HG02763 (cell line): ENCODE results near the gene LRRC4C.

ENCODE experiments used
- ATAC-seq: cut with Tn5 transposase; IDR thresholded peaks from one replicate; pipeline ENCODE4 v1.9.1; 2021; ENCODE audit warnings: mild to moderate bottlenecking, moderate library complexity; ENCODE audit not compliant: unreplicated experiment

Gene LRRC4C

DNA sequence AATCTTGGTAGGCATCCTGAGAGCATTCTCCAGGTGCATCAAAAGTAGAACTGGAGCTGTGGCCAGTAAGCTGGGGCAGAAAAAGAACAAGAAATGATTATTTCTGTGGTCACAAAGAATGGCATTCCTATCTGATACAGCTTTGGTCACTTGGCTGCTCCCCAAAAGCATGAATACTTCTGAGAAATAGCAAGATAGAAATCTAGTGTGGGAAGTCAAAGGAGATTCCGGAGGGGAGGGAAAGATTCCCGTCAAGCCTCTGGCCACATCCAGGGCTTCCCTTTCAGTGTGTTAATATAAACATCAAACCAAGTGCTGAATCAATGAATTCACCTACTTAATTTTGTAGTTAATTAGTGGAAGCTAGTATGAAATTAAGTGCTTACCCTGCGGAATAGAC lies 1185.4 kb downstream of the LRRC4C start:
- no peak for ATAC-seq

DNA sequence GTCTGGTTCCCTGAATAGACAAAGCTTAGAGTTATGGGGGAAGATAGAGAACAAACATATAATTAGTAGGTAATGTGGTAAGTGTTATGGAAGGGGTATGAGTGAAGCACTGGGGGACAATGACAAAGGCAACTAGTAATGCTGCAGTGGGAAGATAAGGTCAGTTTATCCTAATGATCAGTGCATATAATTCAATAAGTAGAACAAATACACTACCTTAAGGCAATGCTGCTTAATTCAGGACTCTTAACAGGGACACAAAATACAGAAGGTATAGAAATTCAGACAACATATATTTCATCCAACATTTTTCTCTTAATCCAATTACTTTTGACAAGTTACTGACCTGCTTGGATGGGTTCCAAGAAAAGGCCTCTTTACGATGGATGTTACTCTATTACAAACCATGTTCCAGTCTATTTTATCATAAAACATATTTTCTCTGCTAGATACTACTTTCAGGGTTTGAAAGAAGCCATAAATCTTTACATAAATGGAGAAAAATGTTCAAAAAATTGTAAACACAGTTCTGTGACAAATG lies 1186.2 kb downstream of the LRRC4C start:
- ATAC-seq, result no peak

DNA sequence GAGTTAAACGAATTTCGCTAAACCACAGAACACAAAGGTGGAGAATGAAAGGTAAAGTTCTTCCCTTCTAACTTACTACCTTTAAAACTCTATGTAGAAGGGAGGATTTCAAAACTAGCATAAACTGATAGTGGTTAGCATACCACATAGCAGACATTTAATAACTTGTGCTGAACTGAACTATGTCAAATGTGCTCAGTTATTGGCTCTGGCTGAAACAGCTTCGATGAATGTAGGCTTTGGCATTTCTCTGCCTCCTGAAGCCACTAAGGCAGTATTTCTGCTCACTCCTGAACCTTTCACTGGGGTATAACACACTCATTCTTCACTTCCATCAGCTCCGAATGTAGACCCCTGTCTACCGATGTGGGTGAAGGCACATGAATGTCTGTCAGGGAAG lies 1188.1 kb downstream of the LRRC4C start:
- no peak for ATAC-seq

DNA sequence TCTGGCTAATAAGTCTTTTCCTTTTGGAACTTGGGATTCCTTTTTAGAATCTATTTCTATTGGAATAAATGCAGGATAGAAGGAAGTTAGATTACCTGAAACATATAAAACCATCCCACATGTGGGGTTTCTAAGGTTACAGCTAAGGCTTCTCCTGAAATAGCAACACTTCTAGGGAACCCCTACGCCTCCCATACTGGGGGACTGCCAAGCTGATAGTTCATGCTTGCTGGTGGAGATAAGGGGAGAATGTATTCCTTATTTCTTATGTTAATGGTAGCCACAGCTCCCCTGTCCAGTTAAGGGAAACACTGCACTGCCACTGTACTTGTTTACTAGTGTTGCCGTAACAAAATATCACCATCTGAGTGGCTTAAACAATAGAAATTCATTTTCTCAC lies 1189.6 kb downstream of the LRRC4C start:
- ATAC-seq, result no peak

DNA sequence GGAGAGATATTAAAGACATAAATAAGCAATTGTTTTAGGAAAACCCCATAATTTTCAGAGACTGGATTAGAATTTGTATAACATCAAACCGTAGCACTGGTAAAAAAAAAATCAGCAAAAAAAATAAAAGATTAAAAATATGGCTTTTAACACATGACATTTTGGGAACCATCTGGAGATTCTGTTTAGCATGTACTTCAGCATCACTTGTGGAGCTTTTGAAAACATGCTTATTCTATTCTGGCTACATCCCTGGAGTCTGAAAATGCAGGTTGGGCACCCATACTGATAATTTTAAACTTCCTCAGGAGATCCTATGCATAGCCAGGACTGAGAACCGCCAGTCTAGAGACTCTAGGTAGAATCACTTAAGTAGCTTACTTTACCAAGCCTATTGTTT lies 1190.9 kb downstream of the LRRC4C start:
- ATAC-seq, result no peak

DNA sequence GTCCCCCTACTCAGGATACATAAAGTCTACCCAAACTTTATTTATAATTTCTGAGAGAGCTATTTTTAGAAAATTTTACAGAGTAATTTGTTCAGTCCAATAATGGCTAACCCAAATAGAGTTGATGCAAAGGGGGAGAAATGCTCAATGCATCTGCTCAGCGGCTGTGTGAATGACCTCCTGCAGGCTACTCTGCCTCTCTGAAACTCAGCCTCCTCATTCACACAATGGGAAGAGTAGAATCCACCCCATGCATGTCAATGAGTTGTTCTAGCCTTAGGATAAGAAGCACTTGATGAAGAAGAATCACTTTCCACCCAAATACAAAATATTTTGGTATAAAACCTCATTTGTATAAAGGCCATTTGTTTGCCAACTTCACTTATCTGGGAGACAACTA lies 1204.0 kb downstream of the LRRC4C start:
- ATAC-seq, result no peak

DNA sequence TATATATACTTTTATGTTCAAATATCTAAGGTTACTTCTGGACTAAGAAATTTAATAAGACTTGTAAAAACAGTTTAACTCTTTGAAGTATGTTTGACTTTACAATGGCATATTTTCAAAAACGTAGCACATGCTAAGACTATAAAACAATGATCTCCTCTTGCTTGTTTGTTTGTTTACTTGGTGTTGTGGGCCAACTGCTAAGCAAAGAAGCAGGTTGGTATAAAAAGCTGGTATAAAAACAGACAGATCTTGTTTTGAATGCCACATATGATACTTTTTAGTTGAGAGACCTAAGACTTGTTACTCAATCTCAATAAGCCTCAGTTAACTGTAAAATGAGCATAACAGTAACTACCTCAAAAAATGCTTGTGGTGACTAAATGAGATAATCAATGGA lies 1206.3 kb downstream of the LRRC4C start:
- no peak for ATAC-seq

DNA sequence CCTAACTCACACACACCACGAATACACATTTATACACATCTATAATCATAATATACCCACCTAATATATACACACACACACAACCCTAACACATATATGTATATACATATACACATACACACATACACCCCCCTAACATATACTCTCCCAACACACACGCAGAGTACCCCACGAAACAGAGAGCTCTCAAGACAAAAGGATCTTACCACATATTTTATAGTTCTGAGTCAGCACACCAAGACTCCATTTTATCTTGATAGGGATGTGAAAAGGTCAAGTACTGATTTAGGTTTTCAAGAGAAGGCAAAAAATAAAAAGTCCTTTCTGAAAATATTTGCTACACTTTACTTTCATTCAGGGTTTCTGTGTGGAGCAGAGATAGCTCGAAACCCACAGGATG lies 1207.2 kb downstream of the LRRC4C start:
- no peak for ATAC-seq

DNA sequence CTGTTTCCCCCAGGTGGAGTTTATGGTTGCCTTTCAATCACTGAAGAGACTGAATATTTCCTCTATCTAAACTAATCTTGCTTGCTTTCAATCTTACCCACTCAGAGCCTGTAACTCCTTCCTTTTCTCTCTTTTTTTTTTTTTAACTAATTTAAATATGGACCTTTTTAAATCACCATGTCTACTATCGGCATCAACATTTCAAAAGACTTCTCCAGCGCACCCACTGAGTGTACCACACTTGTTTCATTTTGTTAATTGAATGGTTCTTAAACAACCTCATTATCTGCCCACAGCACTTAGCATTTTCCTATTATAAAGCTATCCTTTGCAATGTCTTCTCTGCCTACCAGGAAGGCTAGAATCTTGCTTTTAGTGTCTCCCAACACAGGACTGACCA lies 1212.5 kb downstream of the LRRC4C start:
- ATAC-seq, result no peak

DNA sequence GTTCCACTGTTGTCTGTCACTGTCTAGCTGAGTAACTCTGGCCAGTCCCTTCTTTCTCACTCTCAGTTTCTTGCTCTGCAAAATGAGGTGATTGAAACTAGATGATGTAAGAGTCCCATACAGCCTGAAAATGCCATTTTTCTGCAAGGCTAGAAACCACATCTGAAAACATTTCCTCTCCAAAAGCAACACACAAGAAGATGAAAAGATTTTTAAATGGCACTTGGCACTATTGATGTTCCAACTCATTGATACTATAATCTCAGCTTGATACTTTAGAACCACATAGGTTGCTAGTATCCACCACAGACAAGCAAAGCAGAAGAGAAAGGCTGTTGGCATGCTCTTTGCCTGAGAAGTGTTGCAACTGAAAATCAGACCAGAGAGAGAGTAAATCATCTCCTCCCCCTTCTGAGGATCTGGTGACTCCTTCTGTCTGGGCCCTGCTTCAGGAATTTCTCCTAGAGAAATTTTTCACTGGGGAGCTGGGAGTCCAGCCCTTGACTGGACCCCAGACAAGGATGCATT lies 1217.9 kb downstream of the LRRC4C start:
- ATAC-seq, result peak; percentile 99

DNA sequence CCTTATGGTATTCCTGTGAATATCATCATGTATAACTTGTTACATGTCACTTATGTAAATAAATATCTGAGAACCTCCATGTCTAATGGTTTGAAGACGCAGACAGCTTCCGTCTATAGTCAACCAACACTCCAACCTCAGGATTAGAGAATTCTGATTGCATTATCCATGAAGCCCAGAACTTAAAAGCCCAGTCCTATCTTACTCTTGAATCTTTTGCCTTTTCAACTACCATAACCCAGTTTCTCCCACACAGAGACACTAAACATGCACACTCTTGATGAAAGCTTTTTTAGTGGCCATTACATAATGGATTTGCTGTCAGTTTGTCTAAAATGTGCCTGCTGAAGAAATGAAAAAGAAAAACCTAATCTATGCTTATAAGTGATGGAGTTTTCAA lies 1219.2 kb downstream of the LRRC4C start:
- no peak for ATAC-seq

DNA sequence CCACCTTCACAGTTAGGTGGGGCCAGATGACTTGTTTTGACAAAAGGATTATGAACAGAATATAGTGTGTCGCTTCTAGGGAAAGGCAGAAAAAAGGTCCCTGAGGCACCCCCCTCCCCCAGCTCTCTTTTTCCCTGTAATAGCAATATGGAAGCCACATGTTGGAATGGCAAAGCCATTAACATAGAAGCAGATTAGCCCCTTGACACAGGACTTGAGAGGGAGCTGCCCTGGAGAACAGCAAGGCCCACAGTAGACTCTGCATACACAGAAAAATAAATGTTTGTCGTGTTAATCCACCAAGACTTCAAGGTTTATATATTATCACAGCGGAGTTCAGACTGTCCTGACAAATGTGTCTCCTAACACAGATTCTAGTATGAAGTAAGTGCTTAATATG lies 1222.9 kb downstream of the LRRC4C start:
- no peak for ATAC-seq

DNA sequence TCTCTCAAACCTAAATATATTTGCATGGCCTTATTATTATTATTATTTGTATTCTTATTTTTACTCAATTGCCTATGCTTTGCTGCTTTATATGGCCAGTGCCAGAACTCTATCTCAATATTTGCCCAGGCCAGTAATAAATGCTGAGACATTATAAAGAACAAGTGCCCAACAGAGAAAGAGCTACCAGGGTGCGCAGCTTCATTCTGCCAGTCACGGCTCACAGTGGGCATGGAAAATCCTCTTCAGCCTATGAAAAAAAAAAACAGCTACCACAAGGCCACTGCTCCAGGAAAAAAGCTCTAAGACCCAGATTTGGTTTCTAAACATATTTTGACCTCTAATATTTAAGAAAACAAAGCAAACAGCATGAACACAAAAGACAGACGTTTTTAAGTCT lies 1223.6 kb downstream of the LRRC4C start:
- no peak for ATAC-seq

DNA sequence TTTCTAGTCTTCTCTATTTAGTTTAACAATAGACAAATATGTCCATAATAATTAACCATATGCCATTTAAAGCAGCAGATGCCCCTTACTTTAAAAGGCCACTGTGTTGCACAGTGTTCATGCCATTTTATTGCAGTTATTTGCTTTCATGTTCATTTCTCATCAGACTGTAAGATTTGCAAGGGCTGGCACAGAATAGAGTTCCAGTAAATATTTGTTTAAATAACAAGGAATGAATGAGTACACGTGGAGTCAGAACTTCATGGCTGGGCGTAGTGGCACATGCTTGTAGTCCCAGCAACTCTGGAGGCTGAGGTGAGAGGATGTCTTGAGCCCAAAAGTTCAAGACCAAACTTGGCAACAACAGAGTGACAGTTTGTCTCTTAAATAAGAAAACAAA lies 1228.6 kb downstream of the LRRC4C start:
- ATAC-seq, result no peak

DNA sequence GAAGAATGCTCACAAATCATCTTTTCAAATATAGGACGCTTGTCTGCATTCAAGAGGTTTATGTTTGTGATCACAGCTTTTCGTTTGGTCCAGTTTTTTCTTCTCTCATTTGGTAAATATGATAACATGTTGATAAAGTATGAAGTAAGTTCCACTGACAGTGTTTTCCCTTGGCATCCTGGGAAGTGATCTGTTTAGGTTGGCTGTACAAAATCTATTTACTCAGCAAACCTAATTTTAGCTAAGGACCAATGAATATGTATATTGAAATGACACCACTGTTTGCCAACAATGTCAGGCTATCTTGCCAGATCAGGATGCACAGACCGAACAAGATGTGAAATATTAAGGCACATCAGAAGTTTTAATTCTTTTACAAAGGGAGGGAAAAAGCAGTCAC lies 1230.8 kb downstream of the LRRC4C start:
- ATAC-seq, result no peak

DNA sequence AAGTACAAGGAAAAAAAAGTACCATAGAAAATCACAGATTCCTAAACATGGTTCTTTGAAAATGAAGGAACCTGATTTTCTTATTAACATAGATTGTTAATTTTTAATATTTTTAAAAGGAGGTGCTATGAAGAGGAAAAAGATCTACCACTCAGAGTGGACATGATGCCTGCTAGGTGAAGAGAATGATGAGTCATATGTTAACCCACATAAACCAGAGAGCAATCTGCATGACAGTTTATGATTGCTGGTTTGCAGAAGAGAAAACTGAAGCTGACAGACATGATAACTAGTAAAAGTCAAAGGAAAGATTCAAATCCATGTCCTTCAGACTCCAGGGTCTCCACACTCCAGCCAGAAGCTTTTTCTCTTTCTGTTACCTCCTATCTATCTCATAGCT lies 1231.7 kb downstream of the LRRC4C start:
- ATAC-seq, result peak; percentile 97

DNA sequence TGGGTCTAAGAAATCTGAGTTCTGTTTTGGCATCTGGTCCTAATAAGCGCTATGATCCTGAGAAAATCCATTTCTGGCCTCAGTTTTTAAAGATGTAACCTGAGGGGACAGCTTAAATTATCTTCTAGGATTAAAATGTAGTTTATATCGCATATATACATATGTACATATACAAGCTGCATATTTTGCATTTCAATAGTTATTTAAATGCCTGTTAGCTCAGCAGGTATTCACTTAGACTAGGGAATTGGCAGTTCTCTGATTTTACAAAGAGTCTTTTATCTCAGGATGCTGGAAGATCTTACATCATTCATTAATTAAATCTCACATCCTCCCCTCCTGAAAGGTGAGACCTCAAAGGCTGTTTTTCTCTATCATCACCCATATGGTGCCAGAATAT lies 1232.8 kb downstream of the LRRC4C start:
- no peak for ATAC-seq

DNA sequence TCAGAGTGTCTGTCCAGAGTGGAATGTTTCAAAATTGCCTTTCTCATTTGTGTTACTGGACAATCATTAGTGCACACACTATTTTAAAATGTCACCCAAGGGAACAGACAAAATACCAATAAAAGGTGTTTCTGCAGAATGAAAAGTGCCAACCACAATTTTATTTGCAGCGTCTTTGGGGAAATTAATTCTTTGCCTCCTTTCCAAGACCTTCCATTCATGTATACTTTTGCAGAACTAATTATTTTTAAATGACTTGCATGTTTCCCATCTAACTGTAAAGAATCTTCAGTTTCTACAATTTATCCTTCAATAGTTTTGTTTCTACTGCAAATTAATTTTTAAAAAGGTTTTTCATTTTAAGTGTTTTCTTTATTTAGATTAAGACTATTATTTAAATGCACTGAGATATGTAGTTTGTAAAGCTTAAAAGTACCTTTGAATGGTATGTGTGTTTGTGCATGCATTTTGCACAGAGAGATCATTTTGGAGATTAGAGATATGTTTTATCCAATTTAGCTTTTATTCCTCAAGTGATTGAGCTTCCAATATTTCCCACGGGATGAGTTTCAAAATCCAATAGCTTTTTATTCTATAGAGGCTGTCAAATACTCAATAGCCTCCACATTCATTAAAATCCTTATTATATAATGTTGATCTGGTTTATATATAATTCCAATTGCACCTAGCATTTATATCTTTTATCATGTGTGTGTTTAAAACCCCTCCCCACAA lies 1235.7 kb downstream of the LRRC4C start:
- no peak for ATAC-seq

DNA sequence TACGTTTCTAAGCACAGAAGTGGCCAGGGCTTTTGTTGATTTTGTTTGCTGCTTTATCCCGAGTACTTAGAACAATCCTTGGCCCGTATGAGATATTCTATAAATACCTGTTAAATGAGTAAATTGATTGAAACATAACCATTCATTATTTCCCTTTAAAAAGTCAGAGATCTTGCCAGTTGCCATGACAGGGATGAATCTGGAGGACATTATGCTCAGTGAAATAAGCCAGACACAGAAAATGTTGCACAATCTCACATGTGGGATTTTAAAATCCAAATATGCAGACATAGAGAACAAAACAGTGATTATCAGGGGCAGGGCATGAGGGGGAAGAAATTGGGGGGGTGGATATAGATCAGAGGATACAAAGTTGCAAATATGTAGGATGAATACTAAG lies 1240.1 kb downstream of the LRRC4C start:
- no peak for ATAC-seq

DNA sequence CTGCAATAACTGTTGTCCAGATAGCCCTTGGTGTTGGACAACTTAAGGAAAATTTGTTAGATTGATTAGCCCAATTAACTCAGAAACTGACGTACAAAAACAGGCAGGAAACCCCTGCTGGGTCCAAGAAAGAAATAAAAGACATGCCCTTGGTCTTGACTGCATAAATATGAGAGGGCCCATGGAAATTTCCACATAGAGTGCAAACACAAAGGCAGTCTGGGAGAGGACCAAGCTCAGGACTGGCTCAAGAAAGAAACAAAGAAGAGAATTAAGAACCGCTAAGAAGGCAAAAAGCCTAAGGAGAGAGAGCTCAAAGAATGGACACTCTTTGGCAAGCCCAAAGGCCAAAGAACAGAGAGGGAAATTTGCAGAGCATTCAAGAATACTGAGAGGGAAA lies 1243.9 kb downstream of the LRRC4C start:
- no peak for ATAC-seq

DNA sequence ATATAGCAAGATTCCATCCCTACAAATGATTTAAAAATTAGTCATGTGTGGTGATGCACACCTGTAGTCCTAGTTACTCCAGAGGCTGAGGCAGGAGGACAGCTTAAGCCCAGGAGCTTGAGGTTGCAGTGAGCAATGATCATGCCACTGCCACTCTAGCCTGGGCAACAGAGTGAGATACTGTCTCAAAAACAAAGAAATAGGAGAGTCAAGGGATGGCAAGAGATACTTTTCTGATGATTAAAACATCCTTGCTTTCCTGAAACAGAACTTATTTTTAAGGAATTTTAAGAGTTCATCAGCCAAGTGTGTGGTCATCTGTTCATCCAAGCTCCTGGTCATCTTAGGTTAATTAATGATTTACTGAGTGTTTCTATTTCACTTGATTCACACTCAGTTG lies 1252.0 kb downstream of the LRRC4C start:
- no peak for ATAC-seq

DNA sequence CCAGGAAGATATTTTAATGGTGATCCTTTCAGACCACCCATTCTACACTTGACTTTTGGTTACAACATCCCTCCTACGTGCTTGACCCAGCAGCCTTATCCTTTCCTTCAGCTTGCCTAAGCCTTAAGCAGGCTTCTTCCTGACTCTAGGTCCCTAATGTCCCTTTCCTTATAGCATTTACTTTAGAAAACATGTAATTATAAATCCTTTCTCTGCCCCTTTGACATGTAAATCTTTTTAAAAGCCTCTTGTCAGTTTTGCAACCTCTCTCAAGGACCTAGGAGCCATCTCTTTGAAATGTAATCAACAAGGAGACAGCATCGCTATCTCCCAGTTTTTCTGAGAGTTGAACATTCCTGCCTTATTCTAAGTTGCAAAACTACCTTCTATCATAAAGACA lies 1255.2 kb downstream of the LRRC4C start:
- no peak for ATAC-seq

DNA sequence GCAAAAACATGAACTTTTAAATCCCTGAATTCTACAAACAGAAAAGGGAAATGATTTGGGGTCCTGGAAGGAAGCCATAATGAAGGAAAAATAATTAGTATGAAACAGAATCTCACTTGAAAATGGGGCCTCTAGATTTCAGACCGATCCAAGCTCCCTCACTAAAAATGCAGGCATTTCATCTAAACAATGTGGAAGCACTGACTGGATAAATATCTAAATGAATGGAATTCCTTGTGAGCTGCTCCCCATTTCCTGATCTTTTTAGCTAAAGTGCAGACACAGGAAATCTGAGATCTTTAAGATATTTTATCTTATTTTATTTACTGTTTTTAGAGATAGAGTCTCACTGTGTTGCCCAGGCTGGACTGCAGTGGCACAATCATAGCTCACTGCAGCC lies 1255.8 kb downstream of the LRRC4C start:
- no peak for ATAC-seq
